HEK293T (cell line): ENCODE data around the gene GINS1.

ENCODE experiments used
- CTCF ChIA-PET: fragments of 350-600 bp; formaldehyde crosslinking; extraction: SDS; loops from one replicate; lab custom pipeline; 2021; ENCODE audit warnings: antibody characterized with exemption, inconsistent platforms; lab: Yijun Ruan, JAX
- POLR2A ChIA-PET: fragments of 350-600 bp; formaldehyde crosslinking; extraction: SDS; loops from one replicate; lab custom pipeline; 2020; ENCODE audit warnings: antibody characterized with exemption, inconsistent platforms; lab: Yijun Ruan, JAX
- DNase-seq: peaks from one replicate; pipeline ENCODE4 v3.0.0; 2012; ENCODE audit warnings: mixed read lengths; ENCODE audit errors: extremely low spot score
- ARNT ChIP-seq: fragments of 450-650 bp; IDR thresholded peaks from 2 replicates; pipeline ENCODE4 v1.6.1; 2017; ENCODE audit warnings: mild to moderate bottlenecking
- BHLHE40 ChIP-seq: fragments of 450-650 bp; IDR thresholded peaks from 2 replicates; pipeline ENCODE4 v1.6.1; 2016; ENCODE audit warnings: mild to moderate bottlenecking, moderate library complexity, borderline replicate concordance
- CTBP1 ChIP-seq: fragments of 450-650 bp; IDR thresholded peaks from 2 replicates; pipeline ENCODE4 v1.6.1; 2016; ENCODE audit warnings: borderline replicate concordance
- ELF4 ChIP-seq: fragments of 450-650 bp; IDR thresholded peaks from 2 replicates; pipeline ENCODE4 v1.6.1; 2017; ENCODE audit warnings: antibody characterized with exemption
- FOXA1 ChIP-seq: fragments of 450-650 bp; IDR thresholded peaks from 2 replicates; pipeline ENCODE4 v1.6.1; 2016; ENCODE audit warnings: mild to moderate bottlenecking
- FOXK2 ChIP-seq: fragments of 450-650 bp; IDR thresholded peaks from 2 replicates; pipeline ENCODE4 v1.6.1; 2016; ENCODE audit warnings: mild to moderate bottlenecking
- FOXM1 ChIP-seq: fragments of 450-650 bp; IDR thresholded peaks from 2 replicates; pipeline ENCODE4 v1.6.1; 2017; ENCODE audit warnings: mild to moderate bottlenecking, borderline replicate concordance
- HDGF ChIP-seq: fragments of 450-650 bp; IDR thresholded peaks from 2 replicates; pipeline ENCODE4 v1.6.1; 2017; ENCODE audit warnings: antibody characterized with exemption, borderline replicate concordance
- L3MBTL2 ChIP-seq: fragments of 450-650 bp; conservative IDR thresholded peaks from 2 replicates; pipeline ENCODE4 v1.6.1; 2016; ENCODE audit warnings: mild to moderate bottlenecking
- LEF1 ChIP-seq: fragments of 450-650 bp; IDR thresholded peaks from 2 replicates; pipeline ENCODE4 v1.6.1; 2017; ENCODE audit warnings: mild to moderate bottlenecking, borderline replicate concordance
- NFRKB ChIP-seq: fragments of 450-650 bp; IDR thresholded peaks from 2 replicates; pipeline ENCODE4 v1.6.1; 2016; ENCODE audit warnings: mild to moderate bottlenecking, moderate library complexity
- PKNOX1 ChIP-seq: fragments of 450-650 bp; IDR thresholded peaks from 2 replicates; pipeline ENCODE4 v1.6.1; 2016
- SP1 ChIP-seq: fragments of 450-650 bp; IDR thresholded peaks from 2 replicates; pipeline ENCODE4 v1.6.1; 2017
- SUZ12 ChIP-seq: fragments of 450-650 bp; IDR thresholded peaks from 2 replicates; pipeline ENCODE4 v1.6.1; 2016; ENCODE audit warnings: mild to moderate bottlenecking
- TARDBP ChIP-seq: fragments of 450-650 bp; IDR thresholded peaks from 2 replicates; pipeline ENCODE4 v1.6.1; 2016
- ZNF384 ChIP-seq: fragments of 450-650 bp; IDR thresholded peaks from 2 replicates; pipeline ENCODE4 v1.6.1; 2016

Gene GINS1

GRCh38 chr20:25493748-25494505, 86.5 kb downstream of the GINS1 start:
- ChIA-PET POLR2A (no interaction called here), CTCF (no interaction called here)
- no peak for DNase-seq
- no peak for TF ChIP-seq FOXA1
- no peak for TF ChIP-seq LEF1
- no peak for TF ChIP-seq L3MBTL2

- CTCF ChIA-PET, result no interaction called here
- TF ChIP-seq CTBP1 (no peak), SUZ12 (no peak), FOXM1 (no peak), NFRKB (no peak), HDGF (no peak), ELF4 (no peak), L3MBTL2 (no peak)
- no peak for DNase-seq
- POLR2A ChIA-PET, result no interaction called here
Observed at GRCh38 chr20:25494506-25495188, 87.2 kb downstream of the GINS1 start.

- no peak for TF ChIP-seq ARNT
- no peak for TF ChIP-seq SP1
- TF ChIP-seq PKNOX1, result no peak
- no peak for TF ChIP-seq NFRKB
- no peak for TF ChIP-seq BHLHE40
- TF ChIP-seq HDGF, result no peak
- TF ChIP-seq FOXM1, result no peak
- no peak for TF ChIP-seq L3MBTL2
- TF ChIP-seq FOXA1, result no peak
- no peak for TF ChIP-seq FOXK2
- no peak for TF ChIP-seq ELF4
- no peak for TF ChIP-seq TARDBP
- TF ChIP-seq CTBP1, result no peak
- TF ChIP-seq ZNF384, result no peak
- no peak for TF ChIP-seq SUZ12
- no peak for TF ChIP-seq LEF1
- ChIA-PET CTCF (no interaction called here), POLR2A (no interaction called here)
- no peak for DNase-seq
Observed at GRCh38 chr20:25495189-25495824, 87.8 kb downstream of the GINS1 start.

- TF ChIP-seq FOXK2 (no peak), HDGF (no peak), ARNT (no peak), SP1 (no peak), SUZ12 (no peak), BHLHE40 (no peak), CTBP1 (no peak), ELF4 (no peak), PKNOX1 (no peak), TARDBP (no peak), ZNF384 (no peak)
- ChIA-PET CTCF (no interaction called here), POLR2A (no interaction called here)
- no peak for DNase-seq
Observed at GRCh38 chr20:25496165-25496967, 88.9 kb downstream of the GINS1 start.

GRCh38 chr20:25496968-25497401, 89.5 kb downstream of the GINS1 start:
- DNase-seq, result no peak
- ChIA-PET POLR2A (no interaction called here), CTCF (no interaction called here)
- no peak for TF ChIP-seq CTBP1
- no peak for TF ChIP-seq TARDBP
- TF ChIP-seq HDGF, result no peak
- TF ChIP-seq L3MBTL2, result no peak
- no peak for TF ChIP-seq NFRKB
- no peak for TF ChIP-seq FOXK2

- CTCF ChIA-PET, result no interaction called here
- POLR2A ChIA-PET, result no interaction called here
- no peak for DNase-seq
- TF ChIP-seq HDGF, result no peak
Observed at GRCh38 chr20:25497586-25498279, 90.3 kb downstream of the GINS1 start.
